ENCODE data around the gene LTO1. TPM values are rescaled to one million over a fixed set of nuclear protein-coding genes. Genes with fewer than 3 reads are reported as not detected.

LTO1 gene
- total and polyA plus RNA-seq, 2 of the 13 experiments (the other 11 are each of a cell fraction or from before 2014, with no cell fraction given), result 11.8 to 15.0 TPM

GRCh38 chr11:69639831-69640230 is 35.3 kb downstream of the LTO1 start (continued):
- TF ChIP-seq, protein P1, sequence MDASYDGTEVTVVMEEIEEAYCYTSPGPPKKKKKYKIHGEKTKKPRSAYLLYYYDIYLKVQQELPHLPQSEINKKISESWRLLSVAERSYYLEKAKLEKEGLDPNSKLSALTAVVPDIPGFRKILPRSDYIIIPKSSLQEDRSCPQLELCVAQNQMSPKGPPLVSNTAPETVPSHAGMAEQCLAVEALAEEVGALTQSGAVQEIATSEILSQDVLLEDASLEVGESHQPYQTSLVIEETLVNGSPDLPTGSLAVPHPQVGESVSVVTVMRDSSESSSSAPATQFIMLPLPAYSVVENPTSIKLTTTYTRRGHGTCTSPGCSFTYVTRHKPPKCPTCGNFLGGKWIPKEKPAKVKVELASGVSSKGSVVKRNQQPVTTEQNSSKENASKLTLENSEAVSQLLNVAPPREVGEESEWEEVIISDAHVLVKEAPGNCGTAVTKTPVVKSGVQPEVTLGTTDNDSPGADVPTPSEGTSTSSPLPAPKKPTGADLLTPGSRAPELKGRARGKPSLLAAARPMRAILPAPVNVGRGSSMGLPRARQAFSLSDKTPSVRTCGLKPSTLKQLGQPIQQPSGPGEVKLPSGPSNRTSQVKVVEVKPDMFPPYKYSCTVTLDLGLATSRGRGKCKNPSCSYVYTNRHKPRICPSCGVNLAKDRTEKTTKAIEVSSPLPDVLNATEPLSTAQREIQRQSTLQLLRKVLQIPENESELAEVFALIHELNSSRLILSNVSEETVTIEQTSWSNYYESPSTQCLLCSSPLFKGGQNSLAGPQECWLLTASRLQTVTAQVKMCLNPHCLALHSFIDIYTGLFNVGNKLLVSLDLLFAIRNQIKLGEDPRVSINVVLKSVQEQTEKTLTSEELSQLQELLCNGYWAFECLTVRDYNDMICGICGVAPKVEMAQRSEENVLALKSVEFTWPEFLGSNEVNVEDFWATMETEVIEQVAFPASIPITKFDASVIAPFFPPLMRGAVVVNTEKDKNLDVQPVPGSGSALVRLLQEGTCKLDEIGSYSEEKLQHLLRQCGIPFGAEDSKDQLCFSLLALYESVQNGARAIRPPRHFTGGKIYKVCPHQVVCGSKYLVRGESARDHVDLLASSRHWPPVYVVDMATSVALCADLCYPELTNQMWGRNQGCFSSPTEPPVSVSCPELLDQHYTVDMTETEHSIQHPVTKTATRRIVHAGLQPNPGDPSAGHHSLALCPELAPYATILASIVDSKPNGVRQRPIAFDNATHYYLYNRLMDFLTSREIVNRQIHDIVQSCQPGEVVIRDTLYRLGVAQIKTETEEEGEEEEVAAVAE (CRISPR knock-in tag; IDR thresholded peaks at IDR 0.05; ENCODE audit: borderline replicate concordance), result no peak
- TF ChIP-seq MXI1 (IDR thresholded peaks at IDR 0.05; ENCODE audit: borderline replicate concordance, low read depth, low read length) (no peak), ZNF484 (CRISPR knock-in tag; IDR thresholded peaks at IDR 0.05; ENCODE audit: borderline replicate concordance, low read depth) (no peak), MAF1 (CRISPR knock-in tag; IDR thresholded peaks at IDR 0.05; ENCODE audit: borderline replicate concordance) (no peak), ZNF567 (CRISPR knock-in tag; IDR thresholded peaks at IDR 0.05; ENCODE audit: borderline replicate concordance) (no peak), ZFP36 (IDR thresholded peaks at IDR 0.05; ENCODE audit: borderline replicate concordance, low read depth, low read length, partially characterized antibody) (no peak), ZBTB49 (CRISPR knock-in tag; IDR thresholded peaks at IDR 0.05; ENCODE audit: borderline replicate concordance) (no peak), ZNF33A (CRISPR knock-in tag; IDR thresholded peaks at IDR 0.05; ENCODE audit: borderline replicate concordance) (no peak)
- TF ChIP-seq, protein P2, sequence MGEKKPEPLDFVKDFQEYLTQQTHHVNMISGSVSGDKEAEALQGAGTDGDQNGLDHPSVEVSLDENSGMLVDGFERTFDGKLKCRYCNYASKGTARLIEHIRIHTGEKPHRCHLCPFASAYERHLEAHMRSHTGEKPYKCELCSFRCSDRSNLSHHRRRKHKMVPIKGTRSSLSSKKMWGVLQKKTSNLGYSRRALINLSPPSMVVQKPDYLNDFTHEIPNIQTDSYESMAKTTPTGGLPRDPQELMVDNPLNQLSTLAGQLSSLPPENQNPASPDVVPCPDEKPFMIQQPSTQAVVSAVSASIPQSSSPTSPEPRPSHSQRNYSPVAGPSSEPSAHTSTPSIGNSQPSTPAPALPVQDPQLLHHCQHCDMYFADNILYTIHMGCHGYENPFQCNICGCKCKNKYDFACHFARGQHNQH (CRISPR knock-in tag; IDR thresholded peaks at IDR 0.05), result no peak

Measured in HepG2 (cell line).